H9 (cell line): Measurements from ENCODE around the gene FUS. TPM values are rescaled to one million over a fixed set of nuclear protein-coding genes. Genes with fewer than 3 reads are reported as not detected.

Experiments used
- DNase-seq: peaks from one replicate; pipeline ENCODE4 v3.0.0-alpha.2; 2017
- H2AFZ ChIP-seq: one replicate; pipeline ENCODE4 v1.6.1; 2013; ENCODE audit warnings: mild to moderate bottlenecking, low read length, control low read depth, moderate library complexity
- H2AK5ac ChIP-seq: 2 replicates; pipeline ENCODE4 v1.6.1; 2013; ENCODE audit warnings: low read length, control low read depth, mixed read lengths; ENCODE audit not compliant: insufficient read length
- H2BK120ac ChIP-seq: one replicate; pipeline ENCODE4 v1.6.1; 2013; ENCODE audit warnings: low read depth, mild to moderate bottlenecking, low read length, control low read depth, inconsistent platforms; ENCODE audit not compliant: poor library complexity, severe bottlenecking
- H2BK12ac ChIP-seq: 2 replicates; pipeline ENCODE4 v1.6.1; 2013; ENCODE audit warnings: low read length, control low read depth, mixed read lengths, low read depth; ENCODE audit not compliant: insufficient read length
- H2BK15ac ChIP-seq: 2 replicates; pipeline ENCODE4 v1.6.1; 2013; ENCODE audit warnings: low read depth, low read length, control low read depth
- H2BK20ac ChIP-seq: one replicate; pipeline ENCODE4 v1.6.1; 2013; ENCODE audit warnings: low read depth, mild to moderate bottlenecking, low read length, control low read depth, inconsistent platforms; ENCODE audit not compliant: poor library complexity, severe bottlenecking
- H2BK5ac ChIP-seq: 2 replicates; pipeline ENCODE4 v1.6.1; 2013; ENCODE audit warnings: low read length, control low read depth, mixed read lengths; ENCODE audit not compliant: insufficient read length
- H3K14ac ChIP-seq: 2 replicates; pipeline ENCODE4 v1.6.1; 2013; ENCODE audit warnings: low read length, control low read depth; ENCODE audit not compliant: insufficient read depth
- H3K18ac ChIP-seq: 2 replicates; pipeline ENCODE4 v1.6.1; 2013; ENCODE audit warnings: low read depth, mild to moderate bottlenecking, mixed read lengths, low read length, control low read depth; ENCODE audit not compliant: insufficient read length
- H3K23ac ChIP-seq: 2 replicates; pipeline ENCODE4 v1.6.1; 2013; ENCODE audit warnings: low read length, control low read depth, mixed read lengths, low read depth; ENCODE audit not compliant: insufficient read length
- H3K23me2 ChIP-seq: 2 replicates; pipeline ENCODE4 v1.6.1; 2013; ENCODE audit warnings: low read depth, mild to moderate bottlenecking, mixed read lengths, low read length, control low read depth; ENCODE audit not compliant: insufficient read length, poor library complexity, severe bottlenecking
- H3K27ac ChIP-seq: 2 replicates; pipeline ENCODE4 v1.5.1; 2013; ENCODE audit warnings: low read length, control low read depth, mixed read lengths, low read depth; ENCODE audit not compliant: insufficient read length
- H3K27me3 ChIP-seq: 2 replicates; pipeline ENCODE4 v1.6.1; 2013; ENCODE audit warnings: low read length, control low read depth, inconsistent platforms; ENCODE audit not compliant: insufficient read depth
- H3K4ac ChIP-seq: 2 replicates; pipeline ENCODE4 v1.6.1; 2013; ENCODE audit warnings: low read depth, mild to moderate bottlenecking, control low read depth, inconsistent platforms, low read length, moderate library complexity
- H3K4me1 ChIP-seq: 2 replicates; pipeline ENCODE4 v1.6.1; 2013; ENCODE audit warnings: low read length, control low read depth, inconsistent platforms; ENCODE audit not compliant: insufficient read depth
- H3K4me2 ChIP-seq: 2 replicates; pipeline ENCODE4 v1.6.1; 2013; ENCODE audit warnings: low read length, control low read depth, mixed read lengths; ENCODE audit not compliant: insufficient read length, insufficient read depth
- H3K56ac ChIP-seq: 2 replicates; pipeline ENCODE4 v1.6.1; 2013; ENCODE audit warnings: low read depth, mild to moderate bottlenecking, mixed read lengths, low read length, control low read depth; ENCODE audit not compliant: insufficient read length
- H3K79me1 ChIP-seq: 2 replicates; pipeline ENCODE4 v1.6.1; 2013; ENCODE audit warnings: low read depth, mild to moderate bottlenecking, moderate library complexity, low read length, control low read depth, inconsistent platforms; ENCODE audit not compliant: insufficient read depth, poor library complexity, severe bottlenecking
- H3K79me2 ChIP-seq: 2 replicates; pipeline ENCODE4 v1.6.1; 2013; ENCODE audit warnings: low read length, control low read depth, inconsistent platforms; ENCODE audit not compliant: insufficient read depth
- H3K9ac ChIP-seq: 2 replicates; pipeline ENCODE4 v1.6.1; 2013; ENCODE audit warnings: low read length, control low read depth, mixed read lengths; ENCODE audit not compliant: insufficient read length; ENCODE audit errors: extremely low read depth
- H3K9me3 ChIP-seq: one replicate; pipeline ENCODE4 v1.6.1; 2013; ENCODE audit warnings: low read depth, low read length, inconsistent platforms; ENCODE audit not compliant: control insufficient read depth
- H3T11ph ChIP-seq: one replicate; pipeline ENCODE4 v1.6.1; 2013; ENCODE audit warnings: mild to moderate bottlenecking, low read length, control low read depth, inconsistent platforms
- H4K20me1 ChIP-seq: one replicate; pipeline ENCODE4 v1.6.1; 2013; ENCODE audit not compliant: control insufficient read depth, insufficient read length, insufficient read depth
- H4K5ac ChIP-seq: 2 replicates; pipeline ENCODE4 v1.6.1; 2013; ENCODE audit warnings: low read depth, mild to moderate bottlenecking, mixed read lengths, low read length, control low read depth; ENCODE audit not compliant: insufficient read length
- H4K8ac ChIP-seq: replicated peaks from 2 replicates; pipeline ENCODE4 v1.6.1; 2013; ENCODE audit warnings: low read length, control low read depth, mixed read lengths, low read depth; ENCODE audit not compliant: insufficient read length
- H4K91ac ChIP-seq: 2 replicates; pipeline ENCODE4 v1.6.1; 2013; ENCODE audit warnings: low read depth, mild to moderate bottlenecking, moderate library complexity, mixed read lengths, low read length, control low read depth; ENCODE audit not compliant: insufficient read length
- H3K27ac Mint-ChIP-seq, 3 experiments: 2 replicates in 2 of 3; 3 replicates in 1 of 3; pipeline ENCODE4 v1.8.0; 2020 to 2021; ENCODE audit warnings: mixed read lengths in 3 of 3, mild to moderate bottlenecking in 1 of 3, moderate library complexity in 1 of 3
- H3K27me3 Mint-ChIP-seq: 2 replicates; pipeline ENCODE4 v1.8.0; 2021; ENCODE audit warnings: low read depth, mild to moderate bottlenecking, moderate library complexity, mixed read lengths
- H3K36me3 Mint-ChIP-seq, 3 experiments: 2 replicates in 2 of 3; 3 replicates in 1 of 3; pipeline ENCODE4 v1.8.0; 2020 to 2021; ENCODE audit warnings: low read depth in 3 of 3, mixed read lengths in 3 of 3; ENCODE audit not compliant: insufficient read depth in 1 of 3
- H3K4me1 Mint-ChIP-seq, 2 experiments: 2 replicates each; pipeline ENCODE4 v1.8.0; 2020; ENCODE audit warnings: mixed read lengths in 2 of 2
- H3K4me3 Mint-ChIP-seq, 2 experiments: 2 replicates in 1 of 2; 3 replicates in 1 of 2; pipeline ENCODE4 v1.8.0; 2020 to 2021; ENCODE audit warnings: mild to moderate bottlenecking in 2 of 2, mixed read lengths in 2 of 2, moderate library complexity in 1 of 2
- H3K9me3 Mint-ChIP-seq, 2 experiments: 2 replicates in 1 of 2; 3 replicates in 1 of 2; pipeline ENCODE4 v1.8.0; 2020; ENCODE audit warnings: mild to moderate bottlenecking in 2 of 2, mixed read lengths in 2 of 2, moderate library complexity in 1 of 2
- CTCF ChIP-seq: fragments of 200-600 bp; sonication (generic); conservative IDR thresholded peaks from 3 replicates; pipeline ENCODE4 v1.8.0; 2021; ENCODE audit warnings: antibody characterized with exemption, mild to moderate bottlenecking
- WGBS: extraction: QIAGEN DNeasy Blood & Tissue Kit; methylation state at CpG from one replicate; pipeline ENCODE4 v1.1.7; 2013; ENCODE audit warnings: missing lambda C conversion rate, low lambda C conversion rate, mixed read lengths; ENCODE audit not compliant: insufficient read length; ENCODE audit errors: extremely low coverage; 5-methylcytosine and 5-hydroxymethylcytosine counted together
- total RNA-seq: library from RNA; stranded (reverse); gene quantifications from 2 replicates; pipeline ENCODE4 v1.2.1, GENCODE V29; 2021

FUS gene
- total RNA-seq, 1 experiment from 2014 or later, result 1,034 TPM

GRCh38 chr16:31184888-31185287 is 4.9 kb downstream of the FUS start:
- Histone ChIP-seq H2BK15ac (no peak overlapping the region), H3K18ac (no peak overlapping the region), H2AK5ac (no peak overlapping the region), H2AFZ (no peak overlapping the region), H3K4ac (no peak overlapping the region), H3K9ac (no peak overlapping the region), H4K20me1 (no peaks in the 10 kb centered on the region), H2BK12ac (no peak overlapping the region), H4K8ac (no peak overlapping the region), H2BK5ac (no peak overlapping the region), H4K5ac (no peak overlapping the region), H3K79me2 (peaks cover 42% of the 10 kb centered on the region), H3K14ac (no peak overlapping the region), H3K79me1 (peaks cover 19% of the 10 kb centered on the region), H3K4me2 (no peak overlapping the region), H3K9me3 (no peaks in the 10 kb centered on the region), H3K23me2 (peaks cover 9% of the 10 kb centered on the region), H3K27ac (no peak overlapping the region), H2BK120ac (no peak overlapping the region), H3K27me3 (no peaks in the 10 kb centered on the region), H3K56ac (no peak overlapping the region), H3K4me1 (no peaks in the 10 kb centered on the region), H3K23ac (no peak overlapping the region), H4K91ac (no peak overlapping the region), H3T11ph (no peak overlapping the region), H2BK20ac (no peak overlapping the region)
- H3K4me1 Mint-ChIP-seq, result peaks cover 25 to 36% of the 10 kb centered on the region in 2 experiments
- no CpG with 5 or more reads among the region's 14 CpGs for WGBS
- peaks cover 88 to 92% (median 90%) of the 10 kb centered on the region in 3 experiments for H3K36me3 Mint-ChIP-seq
- H3K27me3 Mint-ChIP-seq, result peaks cover 4% of the 10 kb centered on the region
- DNase-seq, result no peak
- H3K27ac Mint-ChIP-seq, result peak overlapping the region in 2 of 3 experiments; percentile 48 to 64; a peak in 3 of 7 replicates
- no peak for TF ChIP-seq CTCF
- no peaks in the 10 kb centered on the region; a peak in 2 of 5 replicates for H3K9me3 Mint-ChIP-seq
- H3K4me3 Mint-ChIP-seq, result peak overlapping the region; percentile 10 to 39; a peak in 4 of 5 replicates
